Caco-2 (cell line): ENCODE results near the gene KMO. TPM values are rescaled to one million over a fixed set of nuclear protein-coding genes. Genes with fewer than 3 reads are reported as not detected.
A peak's percentile ranks its signal among the peaks of the same experiment; 100 is the strongest.

Experiments used
- BruUV-seq: library from RNA; stranded (reverse); fragments of 400-500 nt; replicated peaks from 2 replicates; lab custom pipeline; 2021; lab: Mats Ljungman, UMichigan
- CTCF ChIA-PET: fragments of 300-600 bp; sonication (Branson Sonifier 250); formaldehyde crosslinking; loops from one replicate; lab custom pipeline; 2022; ENCODE audit warnings: antibody characterized with exemption; lab: Charles Lee
- POLR2A ChIA-PET: fragments of 300-600 bp; sonication (Branson Sonifier 250); formaldehyde crosslinking; loops from one replicate; lab custom pipeline; 2022; ENCODE audit warnings: antibody characterized with exemption; lab: Charles Lee
- DNase-seq, 2 experiments: peaks; one replicate each; pipeline versions ENCODE4 v3.0.0 to v3.0.0-alpha.2; 2020 to 2022
- H3K27me3 ChIP-seq: replicated peaks from 2 replicates; pipeline ENCODE4 v1.6.0; 2011; ENCODE audit warnings: low read length; ENCODE audit not compliant: control insufficient read depth, insufficient read depth
- H3K36me3 ChIP-seq: 2 replicates; pipeline ENCODE4 v1.5.1; 2011; ENCODE audit warnings: low read length; ENCODE audit not compliant: control insufficient read depth, insufficient read depth
- H3K4me1 ChIP-seq: fragments of 250-450 bp; sonication (Bioruptor Pico); 2 replicates; pipeline ENCODE4 v1.5.1; 2020; ENCODE audit warnings: mild to moderate bottlenecking
- H3K4me3 ChIP-seq: 2 replicates; pipeline ENCODE4 v1.5.1; 2011; ENCODE audit warnings: low read depth, mild to moderate bottlenecking, control low read depth, low read length
- H3K9me3 ChIP-seq: fragments of 250-450 bp; sonication (Bioruptor Pico); 2 replicates; pipeline ENCODE4 v1.5.1; 2020; ENCODE audit warnings: mild to moderate bottlenecking, moderate library complexity
- H3K27ac Mint-ChIP-seq: one replicate; pipeline ENCODE4 v1.8.0; 2022; ENCODE audit warnings: mixed read lengths; ENCODE audit not compliant: unreplicated experiment
- H3K27me3 Mint-ChIP-seq: one replicate; pipeline ENCODE4 v1.8.0; 2022; ENCODE audit warnings: mixed read lengths; ENCODE audit not compliant: insufficient read depth, unreplicated experiment
- H3K36me3 Mint-ChIP-seq: one replicate; pipeline ENCODE4 v1.8.0; 2022; ENCODE audit warnings: mild to moderate bottlenecking, mixed read lengths; ENCODE audit not compliant: insufficient read depth, unreplicated experiment
- H3K4me1 Mint-ChIP-seq: one replicate; pipeline ENCODE4 v1.8.0; 2022; ENCODE audit warnings: low read depth, mixed read lengths; ENCODE audit not compliant: unreplicated experiment
- H3K4me3 Mint-ChIP-seq: one replicate; pipeline ENCODE4 v1.8.0; 2022; ENCODE audit warnings: mild to moderate bottlenecking, moderate library complexity, mixed read lengths; ENCODE audit not compliant: unreplicated experiment
- H3K9me3 Mint-ChIP-seq: one replicate; pipeline ENCODE4 v1.8.0; 2022; ENCODE audit warnings: mixed read lengths; ENCODE audit not compliant: unreplicated experiment
- CTCF ChIP-seq, 2 experiments: fragments of 200-600 bp in 1 of 2; IDR thresholded peaks; 1 replicate in 1 of 2; 2 replicates in 1 of 2; pipeline versions ENCODE4 v1.5.1 to v1.8.0; 2011 to 2022; ENCODE audit warnings: antibody characterized with exemption in 1 of 2, control low read depth in 1 of 2, inconsistent platforms in 1 of 2, low read depth in 1 of 2, low read length in 1 of 2, mild to moderate bottlenecking in 1 of 2, moderate library complexity in 1 of 2; ENCODE audit not compliant: insufficient read depth in 1 of 2, severe bottlenecking in 1 of 2, unreplicated experiment in 1 of 2
- intact Hi-C: fragments of 100-400 bp; cut with micrococcal nuclease; formaldehyde crosslinking; loops from one replicate; pipeline ENCODE4 v1.10.0; 2022; ENCODE audit not compliant: unreplicated experiment
- total RNA-seq: library from RNA; stranded (reverse); gene quantifications from 2 replicates; pipeline ENCODE4 v1.2.3, GENCODE V29; 2022

The KMO gene
- total RNA-seq, 1 experiment from 2014 or later, result not detected

DNA sequence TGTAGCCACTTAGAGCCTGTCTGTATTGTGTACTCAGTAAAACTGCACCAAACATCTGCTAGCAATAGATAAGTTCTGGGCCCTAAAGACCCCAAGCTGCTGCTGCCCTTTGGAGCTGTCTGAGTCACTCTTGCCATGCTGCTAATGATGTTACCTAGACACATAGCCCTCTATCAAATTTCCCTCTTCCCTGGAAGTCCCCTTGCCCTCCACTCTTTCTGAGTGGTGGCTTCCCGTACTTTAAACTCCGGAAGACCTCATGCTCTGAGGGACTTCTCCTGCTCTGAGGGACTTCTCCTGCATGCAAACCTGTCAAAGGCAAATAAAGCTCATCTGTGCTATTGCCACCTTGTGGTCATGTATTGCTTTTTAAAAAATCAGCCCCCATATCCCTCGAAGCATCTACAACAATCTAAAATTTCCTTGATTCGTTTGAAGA lies 46.6 kb upstream of the KMO start:
- BruUV-seq, result no TSS peak
- Mint-ChIP-seq H3K4me3 (no peak overlapping the region), H3K27ac (no peak overlapping the region), H3K4me1 (no peaks in the 10 kb centered on the region), H3K9me3 (no peaks in the 10 kb centered on the region), H3K27me3 (no peaks in the 10 kb centered on the region), H3K36me3 (no peaks in the 10 kb centered on the region)
- no peaks in the 10 kb centered on the region for H3K36me3 ChIP-seq
- no peak overlapping the region for H3K4me3 ChIP-seq
- CTCF ChIA-PET, result interaction anchor here (1.0 to 1.7 kb wide), 3 partner anchors 174 to 598 kb away, joined by 4 to 5 read pairs (median 4); no protein-coding TSS in a partner anchor
- H3K27me3 ChIP-seq, result no peaks in the 10 kb centered on the region
- peak; percentile 40 to 63 for TF ChIP-seq CTCF (IDR thresholded peaks at IDR 0.05; ENCODE audit: insufficient read depth in 1 of 2, low read depth in 1 of 2, low read length in 1 of 2, severe bottlenecking in 1 of 2, unreplicated experiment in 1 of 2)
- DNase-seq, result peak in 1 of 2 experiments; percentile 13
- no peaks in the 10 kb centered on the region for H3K9me3 ChIP-seq
- no peaks in the 10 kb centered on the region for H3K4me1 ChIP-seq
- intact Hi-C loops, result loop anchor here (1.0 to 10.0 kb wide), 3 partner anchors 331 to 753 kb away; no protein-coding TSS in a partner anchor
- POLR2A ChIA-PET, result no interaction called here

DNA sequence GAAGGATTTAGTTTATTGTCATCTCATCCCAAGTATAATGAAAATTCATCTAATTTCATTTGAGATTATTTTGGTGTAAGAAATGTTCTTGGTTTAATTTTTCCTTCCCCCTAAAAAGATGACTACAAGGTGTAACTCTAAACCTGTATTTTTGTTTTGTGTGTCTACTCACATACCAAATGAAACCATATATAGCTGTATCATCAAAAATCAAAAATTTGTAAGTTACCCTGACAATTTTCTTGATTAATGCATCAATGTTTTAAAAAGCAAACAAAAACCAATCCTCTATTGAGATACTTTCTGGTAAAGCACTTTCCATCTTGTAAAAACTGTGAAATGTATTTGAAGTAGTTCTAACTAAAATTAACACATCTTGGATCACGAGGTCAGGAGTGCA lies 43.4 kb upstream of the KMO start:
- Mint-ChIP-seq H3K27me3 (no peaks in the 10 kb centered on the region), H3K27ac (no peak overlapping the region), H3K4me3 (no peak overlapping the region), H3K4me1 (no peaks in the 10 kb centered on the region), H3K36me3 (no peaks in the 10 kb centered on the region), H3K9me3 (no peaks in the 10 kb centered on the region)
- Histone ChIP-seq H3K27me3 (no peaks in the 10 kb centered on the region), H3K4me3 (no peak overlapping the region), H3K36me3 (no peaks in the 10 kb centered on the region; the same call in 1 of the 2 replicates), H3K4me1 (no peaks in the 10 kb centered on the region), H3K9me3 (no peaks in the 10 kb centered on the region)
- BruUV-seq, result no TSS peak
- intact Hi-C loops, result loop anchor here (10.0 kb wide), 1 partner anchor 334 kb away; no protein-coding TSS in a partner anchor
- DNase-seq, result no peak
- ChIA-PET POLR2A (no interaction called here), CTCF (no interaction called here)
- TF ChIP-seq CTCF (IDR thresholded peaks at IDR 0.05; ENCODE audit: insufficient read depth in 1 of 2, low read depth in 1 of 2, low read length in 1 of 2, severe bottlenecking in 1 of 2, unreplicated experiment in 1 of 2), result no peak

- peaks cover 26% of the 10 kb centered on the region for H3K36me3 Mint-ChIP-seq
- H3K4me1 Mint-ChIP-seq, result no peaks in the 10 kb centered on the region
- Histone ChIP-seq H3K4me1 (no peaks in the 10 kb centered on the region), H3K9me3 (no peaks in the 10 kb centered on the region), H3K4me3 (no peak overlapping the region), H3K27me3 (no peaks in the 10 kb centered on the region), H3K36me3 (no peaks in the 10 kb centered on the region; the same call in none of the 2 replicates)
- no TSS peak for BruUV-seq
- no peaks in the 10 kb centered on the region for H3K27me3 Mint-ChIP-seq
- ChIA-PET CTCF (no interaction called here), POLR2A (no interaction called here)
- intact Hi-C loops, result no loop called here
- no peak overlapping the region for H3K27ac Mint-ChIP-seq
- TF ChIP-seq CTCF (IDR thresholded peaks at IDR 0.05; ENCODE audit: insufficient read depth in 1 of 2, low read depth in 1 of 2, low read length in 1 of 2, severe bottlenecking in 1 of 2, unreplicated experiment in 1 of 2), result no peak
- DNase-seq, result no peak
- no peaks in the 10 kb centered on the region for H3K9me3 Mint-ChIP-seq
- H3K4me3 Mint-ChIP-seq, result no peak overlapping the region
Observed at GRCh38 chr1:241495741-241496140, 36.4 kb upstream of the KMO start.
